SIG-M5 (cell line): ENCODE results near the gene MALT1.

Source experiments
- DNase-seq: peaks from one replicate; lab custom pipeline; 2025; lab: John Stamatoyannopoulos, UW

The MALT1 gene

DNA sequence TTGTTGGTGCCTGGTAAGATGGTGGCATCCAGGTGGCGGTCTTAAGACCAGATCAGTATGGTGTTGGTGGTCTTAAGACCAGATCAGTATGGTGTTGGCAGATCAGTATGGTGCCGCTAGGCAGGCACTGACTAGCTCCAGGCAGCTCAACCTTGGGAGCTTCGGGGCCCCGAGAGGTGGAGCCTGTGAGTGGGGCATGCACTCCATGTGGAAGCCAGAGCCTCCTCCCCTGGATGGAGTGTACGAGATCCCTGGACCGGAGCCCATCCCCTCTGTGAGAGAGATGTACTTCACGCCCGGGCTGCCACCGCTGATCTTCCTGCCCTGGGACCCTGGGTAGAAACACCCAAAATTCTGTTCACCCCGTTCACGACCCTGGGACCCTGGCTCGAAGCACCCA is 19.0 kb downstream of the MALT1 start:
- DNase-seq, result no peak

- DNase-seq, result no peak
Observed at GRCh38 chr18:58691256-58691655, 20.0 kb downstream of the MALT1 start.

DNA sequence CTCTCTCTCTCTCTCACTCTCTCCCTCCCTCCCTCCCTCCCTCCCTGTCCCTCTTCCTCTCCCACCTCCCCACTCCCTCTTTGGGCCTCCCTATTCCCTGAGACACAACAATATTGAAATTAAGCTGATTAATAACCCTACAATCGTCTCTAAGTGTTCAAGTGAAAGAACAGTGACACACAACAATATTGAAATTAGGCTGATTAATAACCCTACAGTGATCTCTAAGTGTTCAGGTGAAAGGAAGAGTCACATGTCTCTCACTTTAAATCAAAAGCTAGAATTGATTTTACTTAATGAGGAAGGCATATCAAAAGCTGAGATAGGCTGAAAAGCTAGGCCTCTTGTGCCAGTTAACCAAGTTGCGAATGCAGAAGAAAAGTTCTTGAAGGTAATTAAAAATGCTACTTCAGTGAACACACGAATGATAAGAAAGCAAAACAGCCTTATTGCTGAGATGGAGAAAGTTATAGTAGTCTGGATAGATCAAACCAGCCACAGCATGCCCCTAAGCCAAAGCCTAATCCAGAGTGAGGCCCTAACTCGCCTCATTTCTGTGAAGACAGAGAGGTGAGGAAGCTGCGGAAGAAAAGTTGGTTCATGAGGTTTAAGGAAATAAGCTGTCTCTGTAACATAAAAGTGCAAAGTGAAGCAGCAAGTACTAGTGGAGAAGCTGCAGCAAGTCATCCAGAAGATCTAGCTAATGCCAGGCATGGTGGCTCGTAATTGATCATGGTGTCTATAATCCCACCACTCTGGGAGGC is 21.3 kb downstream of the MALT1 start:
- no peak for DNase-seq

DNA sequence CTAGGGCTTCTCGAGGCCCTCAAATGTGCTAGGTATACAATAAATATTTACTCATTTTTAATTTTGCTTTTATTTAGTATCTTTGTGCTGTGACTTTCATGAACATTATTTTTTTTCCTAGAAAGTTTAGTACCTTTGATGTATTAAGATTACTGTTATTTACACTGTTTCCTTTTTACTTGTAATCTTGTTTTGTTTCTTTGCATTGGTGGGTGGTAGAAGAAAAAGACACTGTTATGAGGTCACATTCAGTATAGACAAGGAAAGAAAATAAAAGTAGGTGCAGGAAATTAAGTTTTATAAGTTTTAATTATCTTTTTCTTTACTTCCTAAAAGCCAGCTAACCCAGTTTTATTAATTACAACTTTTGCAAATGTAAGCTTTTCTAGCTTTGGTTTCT is 23.0 kb downstream of the MALT1 start:
- no peak for DNase-seq

GRCh38 chr18:58694720-58695468 is 23.6 kb downstream of the MALT1 start:
- no peak for DNase-seq

DNA sequence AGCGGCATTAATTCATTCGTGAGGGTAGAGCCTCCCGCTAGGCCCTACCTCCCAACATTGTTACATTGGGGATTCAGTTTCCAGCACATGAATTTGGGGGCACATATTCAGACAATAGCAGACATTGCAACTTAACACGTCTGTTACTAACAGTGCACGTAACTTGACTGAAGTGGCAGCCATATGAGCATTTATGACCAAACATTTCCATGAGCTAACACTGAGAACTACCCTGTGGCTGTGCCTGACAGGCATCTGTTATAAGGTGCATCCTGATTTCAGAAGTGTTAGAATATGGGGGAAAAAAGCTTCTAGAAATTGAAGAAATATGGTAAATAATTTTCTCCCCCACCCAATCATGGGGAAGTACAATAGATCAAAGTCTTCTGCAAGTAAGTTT is 24.5 kb downstream of the MALT1 start:
- no peak for DNase-seq

GRCh38 chr18:58697146-58697545 is 25.9 kb downstream of the MALT1 start:
- no peak for DNase-seq

- no peak for DNase-seq
Observed at GRCh38 chr18:58698701-58699193, 27.5 kb downstream of the MALT1 start.

GRCh38 chr18:58699551-58699950 is 28.3 kb downstream of the MALT1 start:
- no peak for DNase-seq

DNA sequence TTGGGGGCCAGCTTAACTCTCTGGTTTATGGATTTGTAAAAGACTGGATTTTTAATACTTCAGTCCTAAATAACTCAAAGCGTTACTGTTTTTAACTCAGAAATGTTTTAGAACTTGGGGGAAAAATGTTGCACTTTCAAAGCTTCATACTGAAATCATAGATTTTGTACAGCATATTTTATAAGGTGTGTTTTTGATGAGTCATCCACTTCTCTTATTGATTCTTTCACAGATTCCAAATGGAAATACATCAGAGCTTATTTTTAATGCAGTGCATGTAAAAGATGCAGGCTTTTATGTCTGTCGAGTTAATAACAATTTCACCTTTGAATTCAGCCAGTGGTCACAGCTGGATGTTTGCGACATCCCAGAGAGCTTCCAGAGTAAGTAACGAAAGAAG is 28.9 kb downstream of the MALT1 start:
- DNase-seq, result no peak

DNA sequence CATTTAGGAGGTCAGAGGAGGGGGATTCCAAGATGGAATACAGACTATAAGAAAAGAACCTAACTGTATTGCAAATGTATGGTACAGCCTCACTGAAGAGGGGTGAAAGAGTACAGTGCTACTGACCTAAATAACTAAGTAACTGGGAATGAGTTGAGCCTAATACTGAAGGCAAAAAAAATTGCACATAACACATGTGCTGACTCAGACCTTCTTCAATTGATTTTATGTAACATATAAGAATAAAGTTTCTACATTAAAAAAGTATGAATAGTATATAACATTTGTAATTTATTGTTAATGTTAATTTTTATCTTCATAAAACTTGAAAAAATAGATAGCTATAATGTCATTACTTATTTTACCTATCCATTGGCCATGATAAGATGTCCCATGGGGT is 41.7 kb downstream of the MALT1 start:
- DNase-seq, result no peak

DNA sequence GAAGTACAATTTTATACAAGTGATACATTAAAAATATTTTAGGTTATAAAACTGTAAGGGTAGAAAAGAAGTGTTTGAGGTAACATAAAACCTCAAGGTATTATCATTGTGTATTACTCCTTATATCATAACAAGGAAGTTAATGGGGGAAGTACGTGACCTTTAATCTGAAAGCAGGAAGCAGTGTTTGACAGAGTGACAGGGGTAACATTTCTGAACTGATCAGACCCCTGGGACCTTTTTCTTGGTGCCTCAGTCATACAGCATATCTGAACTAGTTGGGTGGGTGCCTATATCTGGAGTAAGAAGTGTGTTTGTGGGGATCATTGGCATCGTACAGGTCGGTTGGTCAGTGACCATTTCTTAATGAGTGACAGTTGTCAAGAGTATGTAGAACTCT is 43.0 kb downstream of the MALT1 start:
- no peak for DNase-seq

DNA sequence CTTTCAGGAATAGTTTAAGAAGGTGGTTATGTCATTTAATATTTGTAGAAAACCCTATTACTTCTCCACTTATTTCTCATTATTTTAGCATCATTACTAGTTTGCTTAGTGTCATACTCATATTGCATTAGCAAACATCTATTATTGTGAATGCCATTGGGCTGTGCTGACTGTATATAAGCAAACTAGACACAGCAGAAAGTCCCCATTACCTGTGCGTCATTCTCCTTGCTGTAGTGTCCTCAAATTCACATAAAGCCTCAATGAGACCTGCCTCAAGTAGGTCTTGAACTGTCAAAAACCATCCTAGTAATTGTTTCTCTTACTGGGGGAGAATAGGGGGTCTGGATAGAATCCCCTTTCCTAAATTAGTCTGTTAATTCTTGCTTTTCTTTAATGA is 43.6 kb downstream of the MALT1 start:
- DNase-seq, result no peak

DNA sequence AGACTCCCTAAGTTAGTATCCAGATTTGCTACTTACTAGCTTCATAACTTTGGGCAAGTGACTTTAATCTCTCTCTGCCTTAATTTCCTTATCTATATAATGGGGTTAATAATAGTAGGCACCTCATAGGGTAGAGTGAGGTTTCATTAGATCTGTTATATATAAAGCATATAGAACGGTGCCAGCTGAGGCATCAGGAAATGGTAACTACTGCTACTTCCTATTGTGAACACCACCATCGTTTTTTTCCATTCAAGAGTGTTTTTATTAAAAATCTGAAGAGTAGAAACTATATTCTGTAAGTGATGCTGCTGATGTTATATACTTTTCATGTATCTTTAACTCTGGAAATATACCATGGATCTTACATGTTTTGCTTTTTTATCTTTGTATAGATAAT is 44.3 kb downstream of the MALT1 start:
- DNase-seq, result no peak

DNA sequence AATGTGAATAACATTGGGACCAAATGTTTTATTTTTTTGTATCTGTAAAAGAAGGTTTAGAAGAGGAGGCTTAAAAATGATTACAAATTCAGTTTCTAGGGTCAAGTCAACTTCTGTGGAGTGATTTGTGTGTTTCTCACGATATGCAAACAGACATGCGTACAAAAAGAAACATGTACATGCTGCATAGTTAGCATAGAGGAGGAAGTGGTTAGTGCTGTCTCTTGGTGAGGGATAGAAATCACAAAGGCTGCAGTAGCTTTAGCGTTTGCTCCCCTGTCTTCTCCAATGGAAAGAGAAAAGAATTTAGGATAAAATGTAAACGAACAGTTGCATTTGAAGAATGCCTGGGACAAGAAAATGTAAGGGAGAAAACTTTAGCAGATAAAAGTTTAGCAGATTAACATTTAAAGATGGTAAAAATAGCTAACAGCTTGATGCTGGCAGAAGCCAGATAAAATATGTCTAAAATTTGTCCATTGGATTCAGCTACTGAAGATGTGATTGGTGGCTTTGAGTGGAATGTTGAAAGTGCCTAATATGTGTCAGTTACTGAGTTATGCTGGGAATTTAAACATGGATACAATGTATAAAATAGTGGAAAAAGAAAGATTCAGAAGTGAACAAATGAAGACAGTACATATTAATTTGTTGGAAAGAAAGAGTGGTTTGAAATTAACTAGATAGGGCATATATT is 44.9 kb downstream of the MALT1 start:
- no peak for DNase-seq

GRCh38 chr18:58721566-58722239 is 50.4 kb downstream of the MALT1 start:
- no peak for DNase-seq

DNA sequence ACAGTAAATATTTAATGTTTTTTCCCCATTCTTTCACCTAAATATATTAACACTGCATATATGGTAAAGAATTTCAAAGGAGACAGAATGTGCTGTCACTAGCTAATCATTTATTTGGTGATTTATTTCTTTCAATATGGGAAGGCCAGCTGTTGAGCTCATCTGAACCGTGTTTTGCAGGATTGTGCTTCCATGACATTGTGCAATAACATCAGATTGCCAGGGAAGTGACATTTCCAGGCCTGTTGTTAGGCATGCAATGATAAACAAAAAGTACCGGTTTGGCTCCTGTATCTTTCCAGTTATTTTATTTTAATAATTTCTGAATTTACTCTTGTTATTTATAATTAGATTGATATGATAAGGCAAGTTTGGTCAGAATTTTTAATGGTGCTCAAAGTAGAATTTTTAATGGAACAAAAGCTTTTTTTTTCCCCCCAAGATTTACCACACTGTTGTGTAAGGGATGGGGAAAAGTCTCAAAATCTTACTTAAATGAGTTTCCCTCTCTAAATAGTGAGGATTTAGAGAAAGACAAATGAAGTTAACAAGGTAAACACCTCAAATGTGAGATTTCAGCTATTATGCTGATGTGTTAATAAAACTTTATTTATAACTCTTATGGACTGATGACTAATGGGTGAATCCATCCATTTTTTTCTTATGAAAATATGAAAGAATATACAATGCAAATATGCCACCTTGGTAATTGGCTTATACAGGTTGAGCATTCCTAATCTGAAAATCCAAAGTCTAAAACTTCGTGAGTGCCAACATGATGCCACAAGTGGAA is 52.7 kb downstream of the MALT1 start:
- no peak for DNase-seq

DNA sequence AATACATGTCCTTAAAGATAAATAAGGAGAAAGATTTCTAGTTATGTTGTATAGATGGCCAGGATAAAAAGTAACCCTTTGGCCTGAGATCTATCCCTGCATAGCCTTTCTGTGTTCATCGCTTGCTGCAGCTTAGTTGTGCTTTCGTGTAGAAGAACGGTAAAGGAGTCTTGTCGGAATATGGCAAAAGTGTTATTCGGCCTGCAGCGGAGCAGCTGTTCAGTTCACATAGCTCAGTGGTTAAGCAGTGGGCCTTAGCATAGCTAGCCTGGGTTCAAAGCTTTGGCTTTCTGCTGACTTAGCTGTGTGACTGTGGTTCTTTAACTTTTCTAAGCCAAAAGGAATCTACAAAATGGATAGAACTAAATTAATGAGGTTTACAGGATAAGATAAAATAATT is 55.4 kb downstream of the MALT1 start:
- no peak for DNase-seq

GRCh38 chr18:58727776-58728500 is 56.7 kb downstream of the MALT1 start:
- DNase-seq, result no peak

- DNase-seq, result no peak
Observed at GRCh38 chr18:58728719-58729118, 57.5 kb downstream of the MALT1 start.

DNA sequence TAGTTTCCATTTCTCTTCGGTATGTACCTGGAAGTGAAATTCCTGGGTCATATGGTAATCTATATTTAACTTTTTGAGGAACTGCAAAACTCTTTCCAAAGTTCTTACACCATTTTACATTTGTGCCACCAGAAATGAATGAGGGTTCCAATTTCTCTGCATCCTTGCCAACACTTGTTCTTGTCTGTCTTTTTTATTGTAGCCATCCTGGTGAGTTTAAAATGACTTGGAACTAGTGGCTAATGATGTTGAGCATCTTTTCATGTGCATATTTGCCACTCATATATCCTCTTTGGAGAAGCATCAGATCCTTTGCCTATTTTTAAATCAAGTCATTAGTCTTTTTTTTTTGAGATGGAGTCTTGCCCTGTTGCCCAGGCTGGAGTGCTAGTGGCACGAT is 59.4 kb downstream of the MALT1 start:
- no peak for DNase-seq
